Stimulated activated naive CD4-positive, alpha-beta T cell treated with Interleukin-2 at 50 U/mL for 16 hours (primary cell): Measurements from ENCODE around the gene TEKT1.
A peak's percentile ranks its signal among the peaks of the same experiment; 100 is the strongest.
"Not testable (repeated sequence)": the region's sequence is repeated elsewhere in the genome, so short reads cannot be mapped to it uniquely, and the experiment has no call there.

Source experiments
- DNase-seq: peaks from one replicate; lab custom pipeline; 2025; lab: John Stamatoyannopoulos, UW

TEKT1 gene

DNA sequence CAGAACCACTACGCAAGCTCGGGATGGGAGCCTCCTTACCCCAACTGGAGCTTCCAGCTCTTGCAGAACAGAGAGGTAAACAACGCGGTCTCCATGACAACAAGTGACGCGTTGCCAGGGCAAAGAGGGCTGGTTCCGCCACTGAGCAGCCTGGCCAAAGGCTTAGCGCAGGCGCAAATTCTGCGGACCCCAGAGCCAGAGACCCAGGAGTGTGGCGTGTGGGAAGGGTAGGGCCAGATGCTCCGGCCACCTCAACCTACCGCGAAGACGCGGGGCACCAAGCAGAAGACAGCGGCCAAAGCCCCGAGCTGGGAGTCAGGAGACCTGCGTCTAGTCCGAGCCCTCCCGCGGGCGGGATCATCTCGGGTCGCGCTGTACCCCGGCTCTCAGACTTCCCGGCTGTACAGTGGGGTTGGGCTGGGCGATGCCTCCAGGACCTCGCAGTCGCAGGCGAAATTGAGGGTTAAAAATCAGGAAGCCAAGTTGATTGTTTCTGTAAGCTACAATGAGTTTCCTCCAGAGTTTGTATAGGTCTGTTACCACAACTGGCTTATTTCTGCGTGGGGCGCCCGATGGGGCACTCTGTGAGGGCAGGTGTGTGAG is at the start of gene TEKT1:
Gene TEKT1, minus strand, starts transcription at position 69 of the 603 bp plus-strand sequence. CDS start 1,353 bp downstream, outside the sequence.
- DNase-seq = peak; percentile 56

DNA sequence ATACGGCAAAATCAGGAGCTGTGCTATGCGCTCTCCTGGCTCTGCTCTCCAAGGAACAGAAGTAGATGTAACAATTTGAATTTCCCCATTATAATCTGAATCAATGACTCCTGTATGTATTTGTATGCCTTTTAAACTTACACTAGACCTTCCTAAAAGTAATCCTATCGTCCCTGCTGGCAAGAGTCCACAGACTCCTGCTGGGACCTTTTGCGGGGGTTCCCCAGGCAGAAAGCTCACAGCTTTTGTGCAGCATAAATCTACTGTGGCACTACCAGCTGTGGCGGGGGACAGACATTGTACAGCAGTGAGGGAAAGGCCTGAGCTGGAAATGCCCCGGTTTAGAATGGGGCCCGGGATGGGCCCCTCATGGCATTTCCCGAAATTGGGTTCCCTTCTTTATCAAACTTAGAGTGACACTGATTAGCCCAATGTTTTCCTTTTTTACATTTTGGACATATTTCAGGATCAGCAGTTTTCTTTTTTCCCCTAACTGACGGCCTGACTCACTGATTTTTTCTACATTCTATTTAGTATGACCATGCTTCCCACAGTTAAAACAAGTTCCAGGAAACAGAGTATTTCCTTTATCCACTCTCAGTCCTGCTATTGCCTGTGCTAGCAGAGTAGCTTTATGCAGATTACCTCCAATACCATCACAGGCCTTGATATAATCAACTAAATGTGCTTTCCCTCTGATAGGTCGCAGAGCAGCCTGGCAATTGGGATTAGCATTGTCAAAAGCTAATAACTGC is 47.9 kb upstream of the TEKT1 start:
- DNase-seq = not testable (repeated sequence)

DNA sequence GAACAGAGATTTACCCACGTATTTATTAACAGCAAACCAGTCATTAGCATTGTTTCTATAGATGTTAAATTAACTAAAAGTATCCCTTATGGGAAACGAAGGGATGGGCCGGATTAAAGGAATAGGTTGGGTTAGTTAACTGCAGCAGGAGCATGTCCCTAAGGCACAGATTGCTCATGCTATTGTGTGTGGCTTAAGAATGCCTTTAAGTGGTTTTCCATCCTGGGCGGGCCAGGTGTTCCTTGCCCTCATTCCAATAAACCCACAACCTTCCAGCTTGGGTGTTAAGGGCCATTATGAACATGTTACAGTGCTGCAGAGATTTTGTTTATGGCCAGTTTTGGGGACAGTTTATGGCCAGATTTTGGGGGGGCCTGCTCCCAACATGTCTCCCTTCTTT is 43.7 kb upstream of the TEKT1 start:
- DNase-seq = not testable (repeated sequence)

DNA sequence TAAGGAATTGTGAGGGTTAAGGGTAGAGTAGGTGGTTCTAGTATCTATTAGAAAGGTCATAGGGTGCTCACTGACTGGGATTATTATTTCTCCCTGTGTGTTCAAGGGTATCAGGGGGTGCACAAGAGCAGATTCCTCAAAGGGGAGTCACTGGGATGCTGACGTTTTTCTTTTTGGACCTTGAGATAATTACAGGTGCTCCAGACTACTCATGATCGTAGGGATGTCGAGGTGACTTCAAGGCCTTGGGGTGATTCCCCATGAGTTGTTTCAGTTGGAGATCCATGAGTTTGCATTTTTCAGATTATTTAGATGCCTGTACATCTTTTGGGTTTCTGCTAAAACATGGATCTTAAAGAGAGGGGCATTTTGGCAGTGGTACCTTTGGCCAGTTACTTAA is 41.4 kb upstream of the TEKT1 start:
- no peak for DNase-seq

DNA sequence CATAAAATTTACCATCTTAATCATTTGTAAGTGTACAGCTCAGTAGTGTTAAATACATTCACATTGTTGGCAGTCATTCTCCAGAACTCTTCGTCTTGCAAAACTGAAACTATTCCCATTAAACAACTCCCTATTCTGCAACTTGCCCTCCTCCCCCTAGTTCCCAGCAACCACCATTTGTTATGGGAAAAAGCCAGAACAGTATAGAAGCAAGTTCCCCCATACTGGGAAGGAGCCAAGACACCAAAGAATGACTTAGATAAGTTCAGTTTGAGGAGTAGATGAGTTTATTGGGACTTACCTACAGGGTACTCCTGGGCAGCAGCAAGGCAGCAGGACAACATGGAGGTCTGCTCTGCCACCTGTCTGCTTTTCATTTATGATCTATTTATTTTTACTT is 39.3 kb upstream of the TEKT1 start:
- no peak for DNase-seq

DNA sequence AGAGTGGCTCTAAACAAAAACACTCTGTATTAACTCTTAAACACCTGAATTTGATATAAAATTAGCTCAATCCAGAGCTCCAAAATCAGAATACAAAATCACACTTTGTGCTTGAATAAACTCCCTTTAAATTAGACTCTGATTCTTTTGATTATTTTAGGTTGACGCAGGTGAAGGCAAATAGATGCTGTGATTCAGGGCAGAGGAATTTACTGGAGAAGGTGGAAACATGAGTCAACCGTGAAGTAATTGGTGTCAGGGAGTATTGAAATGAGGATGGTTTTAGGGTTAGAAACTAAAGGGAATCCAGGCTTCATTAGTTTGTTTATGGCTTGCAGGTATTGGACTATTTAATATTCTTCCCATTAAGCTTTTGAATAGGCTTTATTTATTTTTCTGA is 37.1 kb upstream of the TEKT1 start:
- no peak for DNase-seq

DNA sequence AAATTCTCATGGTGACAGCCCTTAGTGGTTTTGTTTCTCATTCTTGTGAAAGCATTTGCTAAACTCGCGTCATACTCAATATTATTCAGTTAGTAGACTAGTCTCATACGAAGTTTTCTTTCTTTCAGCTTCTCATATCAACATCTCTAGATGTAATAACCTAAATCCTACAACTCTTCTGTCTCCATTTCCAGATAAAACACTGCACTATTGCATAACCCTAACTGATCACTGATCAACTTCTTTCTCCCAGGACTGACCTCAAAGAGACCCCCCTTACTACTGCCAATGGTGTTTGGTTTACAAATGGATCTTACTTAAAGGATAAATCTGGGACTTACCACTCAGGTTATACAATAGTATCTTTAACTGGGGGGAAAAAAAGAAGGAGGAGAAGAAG is 36.3 kb upstream of the TEKT1 start:
- no peak for DNase-seq

DNA sequence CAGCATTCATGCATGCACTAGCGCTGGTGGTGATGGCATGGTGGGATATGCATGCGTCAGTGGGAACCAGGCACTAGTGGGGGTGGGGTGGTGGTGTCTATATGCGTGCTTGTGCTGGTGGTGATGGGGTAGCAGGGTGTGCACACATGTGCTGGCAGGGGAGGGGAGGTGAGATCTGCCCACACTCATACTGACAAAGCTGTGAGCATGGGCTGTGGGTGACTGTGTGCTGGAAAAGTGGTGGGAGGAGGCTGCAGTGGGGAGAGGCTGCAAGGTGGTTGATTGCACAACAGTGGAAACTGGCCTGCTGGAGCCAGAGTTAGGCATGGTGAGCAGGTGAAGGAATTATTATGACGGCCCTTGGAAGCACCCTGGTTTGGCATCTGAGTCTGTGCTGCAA is 31.3 kb upstream of the TEKT1 start:
- DNase-seq = no peak

DNA sequence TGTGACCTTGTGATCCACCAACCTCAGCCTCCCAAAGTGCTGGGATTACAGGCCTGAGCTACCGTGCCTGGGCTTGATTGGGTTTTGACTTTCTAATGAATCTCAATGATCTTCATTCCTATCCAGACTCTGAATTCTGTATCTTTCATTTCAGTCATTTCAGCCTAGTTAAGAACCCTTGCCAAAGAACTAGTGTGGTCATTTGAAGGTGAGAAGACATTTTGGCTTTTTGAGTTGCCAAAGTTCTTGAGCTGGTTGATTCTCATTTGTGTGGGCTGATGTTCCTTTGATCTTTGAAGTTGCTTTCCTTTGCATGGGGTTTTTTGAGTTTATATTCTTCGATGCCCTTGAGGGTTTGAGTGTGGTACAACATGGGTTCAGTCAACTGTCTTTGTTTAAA is 30.6 kb upstream of the TEKT1 start:
- DNase-seq = no peak

DNA sequence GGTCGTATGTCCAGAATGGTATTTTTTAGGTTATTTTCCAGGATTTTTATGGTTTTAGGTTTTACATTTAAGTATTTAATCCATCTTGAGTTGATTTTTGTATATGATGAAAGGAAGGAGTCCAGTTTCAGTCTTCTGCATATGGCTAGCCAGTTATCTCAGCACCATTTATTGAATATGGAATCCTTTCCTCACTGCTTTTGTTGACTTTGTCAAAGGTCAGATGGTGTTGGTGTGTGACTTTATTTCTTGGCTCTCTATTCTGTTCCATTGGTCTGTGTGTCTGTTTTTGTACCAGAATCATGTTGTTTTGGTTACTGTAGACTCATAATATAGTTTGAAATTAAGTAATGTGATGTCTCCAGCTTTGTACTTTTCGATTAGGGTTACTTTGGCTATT is 26.4 kb upstream of the TEKT1 start:
- DNase-seq = no peak

DNA sequence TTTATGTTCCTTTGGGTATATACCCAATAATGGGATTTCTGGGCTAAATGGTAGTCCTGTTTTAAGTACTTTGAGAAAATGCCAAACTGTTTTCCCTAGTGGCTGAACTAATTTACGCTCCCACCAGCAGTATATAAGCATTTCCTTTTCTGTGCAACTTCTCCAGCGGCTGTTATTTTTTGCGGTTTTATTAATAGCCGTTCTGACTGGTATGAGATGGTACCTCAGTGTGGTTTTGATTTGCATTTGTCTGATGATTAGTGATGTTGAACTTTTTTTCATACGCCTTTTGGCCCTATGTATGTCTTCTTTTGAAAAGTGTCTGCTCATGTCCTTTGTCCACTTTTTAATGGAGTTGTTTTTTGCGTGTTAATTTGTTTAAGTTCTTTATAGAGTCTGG is 25.8 kb upstream of the TEKT1 start:
- DNase-seq = no peak

DNA sequence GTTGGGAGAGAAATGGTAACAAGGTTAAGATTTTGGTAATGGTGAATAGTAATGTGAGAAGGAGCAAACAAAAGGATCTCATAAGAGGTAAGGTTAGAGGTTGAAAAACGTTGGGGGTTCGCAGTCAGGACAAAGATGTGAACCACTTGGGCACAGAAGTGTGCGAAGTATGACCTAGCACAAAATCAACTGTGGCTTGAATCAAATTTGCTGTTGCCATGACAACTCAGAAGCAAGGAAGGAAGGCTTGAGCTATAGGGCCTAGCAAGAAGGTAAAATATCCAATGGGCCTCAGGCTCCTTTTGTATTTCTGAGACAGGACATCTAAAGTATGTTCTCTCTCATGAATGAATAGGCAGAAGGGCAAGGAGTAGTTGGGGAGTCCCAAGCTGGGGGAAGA is 24.5 kb upstream of the TEKT1 start:
- DNase-seq = no peak

DNA sequence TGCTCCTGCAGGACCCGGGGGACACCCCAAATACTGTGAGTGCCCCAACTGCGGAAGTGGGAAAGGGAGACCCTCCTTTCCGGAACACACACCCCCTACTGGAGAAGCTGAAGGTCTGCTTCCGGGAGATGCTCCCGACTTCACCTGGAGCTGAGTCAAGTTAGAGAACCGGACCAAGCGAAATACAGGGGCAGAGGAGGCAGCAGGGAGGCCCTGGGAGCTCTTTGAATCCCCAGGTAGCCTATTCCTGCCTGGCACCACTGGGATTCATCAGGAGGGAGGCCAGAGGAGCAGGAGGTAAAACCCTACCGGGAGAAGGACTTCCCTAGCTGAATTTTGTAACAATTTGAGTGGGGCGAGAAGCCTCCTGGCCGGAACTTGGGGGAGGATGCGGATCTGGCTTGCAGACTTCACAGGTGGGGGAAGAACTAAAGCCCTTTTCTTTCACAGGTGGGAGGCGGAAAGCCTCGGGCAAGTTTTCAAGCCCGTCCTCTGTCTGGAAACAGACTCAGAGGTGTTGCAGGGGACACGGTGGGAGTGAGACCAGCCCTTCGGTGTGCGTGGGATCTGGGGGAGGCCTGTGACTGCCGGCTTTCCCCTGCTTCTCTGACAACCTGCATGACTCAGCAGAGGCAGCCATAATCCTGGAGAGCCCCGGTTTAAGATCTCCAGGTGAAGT is 22.4 kb upstream of the TEKT1 start:
- peak; percentile 12 for DNase-seq

DNA sequence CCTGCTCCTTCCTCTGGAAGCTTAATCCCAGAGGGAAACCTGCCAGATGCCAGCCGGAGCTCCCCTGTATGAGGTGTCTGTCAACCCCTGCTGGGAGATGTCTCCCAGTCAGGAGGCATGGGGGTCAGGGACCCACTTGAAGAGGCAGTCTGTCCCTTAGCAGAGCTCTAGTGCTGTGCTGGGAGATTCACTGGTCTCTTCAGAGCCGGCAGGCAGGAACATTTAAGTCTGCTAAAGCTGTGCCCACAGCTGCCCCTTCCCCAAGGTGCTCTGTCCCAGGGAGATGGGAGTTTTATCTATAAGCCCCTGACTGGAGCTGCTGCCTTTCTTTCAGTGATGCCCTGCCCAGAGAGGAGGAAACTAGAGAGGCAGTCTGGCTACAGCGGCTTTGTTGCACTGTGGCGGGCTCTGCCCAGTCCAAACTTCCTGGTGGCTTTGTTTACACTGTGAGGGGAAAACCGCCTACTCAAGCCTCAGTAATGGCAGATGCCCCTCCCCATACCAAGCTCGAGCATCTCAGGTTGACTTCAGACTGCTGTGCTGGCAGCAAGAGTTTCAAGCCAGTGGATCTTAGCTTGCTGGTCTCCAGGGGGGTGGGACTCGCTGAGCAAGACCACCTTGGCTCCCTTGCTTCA is 17.1 kb upstream of the TEKT1 start:
- DNase-seq = not testable (repeated sequence)

DNA sequence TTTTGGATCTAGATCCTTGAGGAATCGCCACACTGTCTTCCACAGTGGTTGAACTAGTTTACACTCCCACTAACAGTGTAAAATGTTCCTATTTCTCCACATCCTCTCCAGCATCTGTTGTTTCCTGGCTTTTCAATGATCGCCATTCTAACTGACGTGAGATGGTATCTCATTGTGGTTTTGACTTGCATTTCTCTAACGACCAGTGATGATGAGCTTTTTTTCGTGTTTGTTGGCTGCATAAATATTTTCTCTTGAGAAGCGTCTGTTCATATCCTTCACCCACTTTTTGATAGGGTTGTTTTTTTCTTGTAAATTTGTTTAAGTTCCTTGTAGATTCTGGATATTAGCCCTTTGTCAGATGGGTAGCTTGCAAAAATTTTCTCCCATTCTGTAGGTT is 14.6 kb upstream of the TEKT1 start:
- DNase-seq = not testable (repeated sequence)

DNA sequence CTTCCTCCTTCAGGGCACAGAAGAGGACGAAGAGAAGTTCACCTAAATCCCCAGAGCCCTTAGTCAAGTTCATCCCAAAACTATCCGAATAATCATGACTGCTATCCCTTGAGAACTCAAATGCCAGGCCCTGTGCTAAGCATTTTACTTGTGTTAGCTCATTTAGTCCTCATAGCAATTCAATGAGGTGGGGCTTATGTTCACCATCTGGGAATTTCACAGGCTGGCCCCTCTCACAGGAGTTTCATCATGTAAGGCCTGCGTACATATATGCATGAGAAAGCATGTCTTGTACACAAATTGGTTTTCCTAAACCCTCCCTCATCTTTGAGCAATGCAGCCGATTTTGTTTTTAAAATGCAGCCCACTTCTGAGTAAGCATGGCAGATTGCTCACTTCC is 12.9 kb upstream of the TEKT1 start:
- DNase-seq = not testable (repeated sequence)

DNA sequence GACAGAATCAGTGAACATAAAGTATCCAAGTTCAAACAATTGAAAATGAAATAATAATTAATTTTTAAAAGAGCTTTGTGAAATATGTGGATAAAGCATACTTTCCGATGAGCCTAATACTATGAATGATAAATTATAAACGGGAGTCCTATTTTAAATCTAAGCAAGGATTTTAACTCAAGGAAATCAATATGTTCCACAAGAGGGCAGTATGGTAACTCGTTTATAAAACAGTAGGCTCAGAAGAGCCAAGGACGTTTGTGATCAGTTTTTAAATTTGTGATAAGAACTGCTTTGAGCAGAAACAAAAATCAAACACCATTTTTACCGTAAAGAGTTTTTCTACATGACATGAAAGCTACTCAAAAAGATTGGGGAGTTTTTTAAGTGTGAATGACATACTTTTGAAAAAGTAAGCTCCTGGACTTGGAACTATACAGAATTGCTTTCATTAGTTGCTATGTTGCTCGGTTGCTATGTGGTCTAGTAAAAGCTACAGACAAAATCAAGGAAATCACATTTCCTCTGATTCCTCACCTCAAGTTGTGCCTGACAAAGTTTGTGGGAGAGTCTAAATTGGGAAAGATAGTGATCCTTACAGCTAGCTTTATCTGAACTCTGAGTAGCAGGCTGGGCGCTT is 11.8 kb upstream of the TEKT1 start:
- DNase-seq = no peak

DNA sequence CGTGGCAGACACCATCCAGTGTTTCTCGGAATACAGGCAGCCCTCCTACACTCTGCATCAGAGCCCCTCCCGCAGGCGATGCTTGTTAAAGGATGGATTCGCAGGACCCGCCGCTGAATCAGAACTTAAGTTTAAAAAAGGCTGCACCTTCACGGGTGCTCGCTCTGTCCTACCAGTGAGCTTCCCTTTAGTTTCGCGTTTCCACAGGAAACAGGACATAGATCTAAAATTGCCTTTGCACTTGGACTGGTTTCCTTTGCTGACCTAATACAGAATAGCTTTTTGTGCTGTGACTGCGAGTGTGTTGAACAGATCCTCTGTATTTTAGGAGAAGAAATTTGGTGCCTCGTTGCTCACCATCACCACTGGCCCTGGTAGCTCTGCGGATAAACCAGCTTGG is 10.2 kb upstream of the TEKT1 start:
- DNase-seq = not testable (repeated sequence)

DNA sequence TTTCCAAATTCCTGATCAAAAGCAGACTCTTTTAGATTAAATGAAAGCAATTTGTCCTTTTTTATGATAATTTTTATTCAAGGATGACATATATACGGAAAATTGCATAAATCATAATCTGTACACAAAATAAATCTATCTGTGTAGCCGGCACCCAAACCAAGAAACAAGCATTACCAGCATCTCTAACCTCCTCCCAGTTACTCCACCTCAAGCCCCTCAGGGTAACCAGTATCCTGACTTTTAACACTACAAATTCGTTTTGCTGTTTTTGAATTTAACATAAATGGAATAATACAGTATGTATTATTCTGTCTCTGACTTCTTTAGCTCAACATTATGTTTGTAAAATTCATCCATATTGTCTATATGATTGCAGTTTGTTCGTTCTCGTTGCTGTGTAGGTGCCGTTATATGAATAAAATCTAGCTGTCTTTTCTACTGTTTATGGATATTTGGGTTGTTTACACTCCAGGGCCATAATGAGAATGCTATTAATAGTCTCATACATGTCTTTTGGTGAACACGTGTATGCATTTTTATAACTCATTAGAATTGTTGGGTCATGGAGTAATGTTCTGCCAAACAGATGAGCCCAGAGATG is 1.0 kb downstream of the TEKT1 start:
- DNase-seq = no peak

DNA sequence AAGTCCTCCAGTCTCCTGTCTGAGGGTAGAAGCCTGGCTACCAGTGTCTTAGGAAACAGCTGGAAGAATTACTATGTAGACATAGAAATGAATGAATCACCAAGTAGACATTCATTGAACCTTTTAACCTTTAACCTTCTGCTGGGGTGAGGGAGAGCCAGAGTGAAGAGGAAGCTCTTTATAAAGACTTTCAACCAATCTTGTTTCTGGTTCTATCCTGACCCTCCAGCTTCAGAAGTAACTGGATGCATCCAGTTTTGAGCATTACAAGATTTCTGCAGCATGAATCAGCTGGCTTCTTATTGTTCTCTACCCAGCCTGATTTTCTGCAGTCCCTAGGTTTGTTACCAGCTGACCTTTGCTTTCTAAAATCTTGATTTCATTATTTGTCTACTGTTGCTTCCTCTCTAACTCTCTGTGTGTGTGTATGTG is 8.5 kb downstream of the TEKT1 start:
- no peak for DNase-seq

DNA sequence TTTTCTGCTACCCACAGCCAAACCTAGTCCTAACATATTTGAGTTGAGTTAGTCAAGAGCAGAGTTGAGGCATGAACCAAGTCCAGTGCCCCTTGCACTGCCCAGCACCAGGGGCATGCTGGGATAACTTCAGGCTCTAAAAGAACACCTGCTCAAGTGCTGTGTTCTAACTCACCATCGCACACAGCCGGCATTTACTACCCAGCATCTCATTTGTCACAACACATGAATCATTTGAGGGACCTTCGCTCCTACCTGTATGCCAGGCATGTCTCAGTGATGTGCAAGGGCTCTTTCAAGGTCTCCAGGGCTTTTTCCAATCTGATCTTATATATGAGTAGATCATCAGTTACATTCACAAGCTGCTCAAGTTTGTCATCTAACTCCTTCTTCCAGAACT is 12.6 kb downstream of the TEKT1 start:
- no peak for DNase-seq

DNA sequence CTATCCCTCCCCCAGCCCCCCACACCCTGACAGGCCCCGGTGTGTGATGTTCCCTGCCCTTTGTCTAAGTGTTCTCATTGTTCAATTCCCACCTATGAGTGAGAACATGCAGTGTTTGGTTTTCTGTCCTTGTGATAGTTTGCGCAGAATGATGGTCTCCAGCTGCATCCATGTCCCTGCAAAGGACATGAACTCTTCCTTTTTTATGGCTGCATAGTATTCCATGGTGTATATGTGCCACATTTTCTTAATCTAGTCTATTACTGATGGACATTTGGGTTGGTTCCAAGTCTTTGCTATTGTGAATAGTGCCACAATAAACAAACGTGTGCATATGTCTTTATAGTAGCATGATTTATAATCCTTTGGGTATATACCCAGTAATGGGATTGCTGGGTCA is 15.2 kb downstream of the TEKT1 start:
- DNase-seq = not testable (repeated sequence)
